ENCODE measurements around the gene RGL4.

Gene RGL4

DNA sequence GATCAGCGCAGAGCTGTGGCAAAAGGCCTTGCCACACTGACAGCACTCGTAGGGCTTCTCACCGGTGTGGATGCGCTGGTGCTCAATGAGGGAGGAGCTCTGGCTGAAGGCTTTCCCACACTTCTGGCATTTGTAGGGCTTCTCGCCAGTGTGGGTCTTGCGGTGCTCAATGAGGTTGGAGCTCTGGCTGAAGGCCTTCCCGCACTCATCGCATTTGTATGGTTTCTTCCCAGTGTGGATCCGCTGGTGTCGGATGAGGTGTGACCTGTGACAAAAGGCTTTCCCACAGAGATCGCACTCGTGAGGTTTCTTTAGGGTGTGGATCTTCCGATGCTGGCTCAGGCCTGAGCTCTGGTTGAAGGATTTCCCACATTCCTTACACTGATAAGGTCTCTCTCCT lies 53.2 kb downstream of the RGL4 start:
- TF ChIP-seq, protein P1, sequence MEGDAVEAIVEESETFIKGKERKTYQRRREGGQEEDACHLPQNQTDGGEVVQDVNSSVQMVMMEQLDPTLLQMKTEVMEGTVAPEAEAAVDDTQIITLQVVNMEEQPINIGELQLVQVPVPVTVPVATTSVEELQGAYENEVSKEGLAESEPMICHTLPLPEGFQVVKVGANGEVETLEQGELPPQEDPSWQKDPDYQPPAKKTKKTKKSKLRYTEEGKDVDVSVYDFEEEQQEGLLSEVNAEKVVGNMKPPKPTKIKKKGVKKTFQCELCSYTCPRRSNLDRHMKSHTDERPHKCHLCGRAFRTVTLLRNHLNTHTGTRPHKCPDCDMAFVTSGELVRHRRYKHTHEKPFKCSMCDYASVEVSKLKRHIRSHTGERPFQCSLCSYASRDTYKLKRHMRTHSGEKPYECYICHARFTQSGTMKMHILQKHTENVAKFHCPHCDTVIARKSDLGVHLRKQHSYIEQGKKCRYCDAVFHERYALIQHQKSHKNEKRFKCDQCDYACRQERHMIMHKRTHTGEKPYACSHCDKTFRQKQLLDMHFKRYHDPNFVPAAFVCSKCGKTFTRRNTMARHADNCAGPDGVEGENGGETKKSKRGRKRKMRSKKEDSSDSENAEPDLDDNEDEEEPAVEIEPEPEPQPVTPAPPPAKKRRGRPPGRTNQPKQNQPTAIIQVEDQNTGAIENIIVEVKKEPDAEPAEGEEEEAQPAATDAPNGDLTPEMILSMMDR (IDR thresholded peaks at IDR 0.05; ENCODE audit: borderline replicate concordance, control extremely low read depth, extremely low read depth, insufficient read depth, missing control alignments), result no peak
- DNase-seq (ENCODE audit: low spot score), result no peak
- in situ Hi-C loops (cut with MboI; ENCODE audit: low sequenced_read_pairs, unreplicated experiment), result no loop called here

GRCh38 chr22:23744485-23744884 lies 53.7 kb downstream of the RGL4 start:
- no peak for DNase-seq (ENCODE audit: low spot score)
- in situ Hi-C loops (cut with MboI; ENCODE audit: low sequenced_read_pairs, unreplicated experiment), result no loop called here
- TF ChIP-seq, protein P1 (IDR thresholded peaks at IDR 0.05; ENCODE audit: borderline replicate concordance, control extremely low read depth, extremely low read depth, insufficient read depth, missing control alignments), result no peak

- TF ChIP-seq, protein P1 (IDR thresholded peaks at IDR 0.05; ENCODE audit: borderline replicate concordance, control extremely low read depth, extremely low read depth, insufficient read depth, missing control alignments), result no peak
- no peak for DNase-seq (ENCODE audit: low spot score)
- in situ Hi-C loops (cut with MboI; ENCODE audit: low sequenced_read_pairs, unreplicated experiment), result no loop called here
Measured at GRCh38 chr22:23745791-23746190, 55.0 kb downstream of the RGL4 start.

Measured in GM13976 (cell line).